ENCODE results near the gene GRK3.
"Not testable (repeated sequence)": the region's sequence is repeated elsewhere in the genome, so short reads cannot be mapped to it uniquely, and the experiment has no call there.

GRK3 gene

GRCh38 chr22:25621986-25622385 lies 57.5 kb downstream of the GRK3 start:
- H3K4me3 ChIP-seq (ENCODE audit: low read depth, low read length): no peak overlapping the region
- TF ChIP-seq CTCF (IDR thresholded peaks at IDR 0.05; ENCODE audit: low read depth, low read length, missing control alignments): no peak
- DNase-seq (ENCODE audit: low read depth): no peak

- DNase-seq (ENCODE audit: low read depth): peak; percentile 75
- no peak for TF ChIP-seq CTCF (IDR thresholded peaks at IDR 0.05; ENCODE audit: low read depth, low read length, missing control alignments)
- H3K4me3 ChIP-seq (ENCODE audit: low read depth, low read length): peak overlapping the region; percentile 1; the same call in 1 of the 2 replicates
Observed at GRCh38 chr22:25623310-25623734, 58.8 kb downstream of the GRK3 start.

GRCh38 chr22:25623851-25624250 lies 59.4 kb downstream of the GRK3 start:
- DNase-seq (ENCODE audit: low read depth): no peak
- no peak overlapping the region for H3K4me3 ChIP-seq (ENCODE audit: low read depth, low read length)
- TF ChIP-seq CTCF (IDR thresholded peaks at IDR 0.05; ENCODE audit: low read depth, low read length, missing control alignments): no peak

GRCh38 chr22:25624476-25624875 lies 60.0 kb downstream of the GRK3 start:
- no peak overlapping the region for H3K4me3 ChIP-seq (ENCODE audit: low read depth, low read length)
- DNase-seq (ENCODE audit: low read depth): no peak
- no peak for TF ChIP-seq CTCF (IDR thresholded peaks at IDR 0.05; ENCODE audit: low read depth, low read length, missing control alignments)

- DNase-seq (ENCODE audit: low read depth); H3K4me3 ChIP-seq (ENCODE audit: low read depth, low read length): not testable (repeated sequence)
Observed at GRCh38 chr22:25625747-25626623, 61.5 kb downstream of the GRK3 start.

GRCh38 chr22:25626624-25626990 lies 62.1 kb downstream of the GRK3 start:
- DNase-seq (ENCODE audit: low read depth): no peak
- no peak for TF ChIP-seq CTCF (IDR thresholded peaks at IDR 0.05; ENCODE audit: low read depth, low read length, missing control alignments)
- no peak overlapping the region for H3K4me3 ChIP-seq (ENCODE audit: low read depth, low read length)

- TF ChIP-seq CTCF (IDR thresholded peaks at IDR 0.05; ENCODE audit: low read depth, low read length, missing control alignments): no peak
- no peak overlapping the region for H3K4me3 ChIP-seq (ENCODE audit: low read depth, low read length)
- DNase-seq (ENCODE audit: low read depth): no peak
Observed at GRCh38 chr22:25627271-25627852, 62.9 kb downstream of the GRK3 start.
